ENCODE data around the gene GLDN. TPM values are rescaled to one million over a fixed set of nuclear protein-coding genes. Genes with fewer than 3 reads are reported as not detected.

GLDN gene
- total RNA-seq, 4 donors from 2014 or later = 2.2 to 9.9 (median 4.3) TPM

DNA sequence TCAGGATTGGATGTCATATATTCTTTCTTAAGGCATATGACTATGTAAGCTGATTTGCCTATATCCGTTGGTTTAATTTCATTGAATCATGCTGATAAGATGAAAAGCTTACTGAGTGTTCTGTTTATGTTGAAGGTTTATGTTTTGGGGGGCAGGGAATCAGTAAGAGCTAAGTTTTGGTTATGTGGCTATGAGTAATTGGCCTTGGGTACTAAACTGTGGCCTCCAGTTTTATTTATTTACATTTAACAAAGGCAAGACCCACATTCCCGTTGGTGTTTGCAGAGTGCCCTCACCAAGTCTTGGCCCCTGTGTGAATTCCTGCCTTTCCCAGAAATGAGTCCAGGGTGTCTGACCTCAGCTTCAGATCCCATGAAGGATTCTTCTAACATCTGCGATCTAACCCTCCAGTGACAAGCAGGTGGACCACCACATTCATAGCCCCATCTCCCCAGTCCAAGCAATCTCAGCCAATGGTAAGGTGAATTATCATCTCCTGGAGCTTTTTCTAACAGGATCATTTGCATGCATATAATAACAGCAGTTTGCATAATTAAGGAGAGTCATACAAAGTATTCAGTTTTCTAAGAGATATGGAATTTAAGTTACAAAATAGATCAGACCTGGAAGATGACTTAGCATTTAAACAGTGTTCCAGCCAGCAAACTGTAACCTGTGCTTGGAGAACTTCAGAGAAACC, 27.4 kb downstream of the GLDN start:
- Histone ChIP-seq H3K9me3 (no peaks in the 10 kb centered on the region), H3K36me3 (no peaks in the 10 kb centered on the region), H3K4me1 (peaks cover 0 to 46% (median 16%) of the 10 kb centered on the region in 4 donors), H3K4me3 (no peak overlapping the region), H3K27ac (replicated peaks in 1 of 4) (peak overlapping the region in 2 of 4 donors; percentile 5 to 45), H3K27me3 (no peaks in the 10 kb centered on the region)
- no peak for DNase-seq (ENCODE audit: extremely low spot score)
- 64% methylated on average over 3 of the region's 3 CpGs for WGBS
- intact Hi-C loops (cut with DNase I) = no loop called here
- TF ChIP-seq, protein P1, sequence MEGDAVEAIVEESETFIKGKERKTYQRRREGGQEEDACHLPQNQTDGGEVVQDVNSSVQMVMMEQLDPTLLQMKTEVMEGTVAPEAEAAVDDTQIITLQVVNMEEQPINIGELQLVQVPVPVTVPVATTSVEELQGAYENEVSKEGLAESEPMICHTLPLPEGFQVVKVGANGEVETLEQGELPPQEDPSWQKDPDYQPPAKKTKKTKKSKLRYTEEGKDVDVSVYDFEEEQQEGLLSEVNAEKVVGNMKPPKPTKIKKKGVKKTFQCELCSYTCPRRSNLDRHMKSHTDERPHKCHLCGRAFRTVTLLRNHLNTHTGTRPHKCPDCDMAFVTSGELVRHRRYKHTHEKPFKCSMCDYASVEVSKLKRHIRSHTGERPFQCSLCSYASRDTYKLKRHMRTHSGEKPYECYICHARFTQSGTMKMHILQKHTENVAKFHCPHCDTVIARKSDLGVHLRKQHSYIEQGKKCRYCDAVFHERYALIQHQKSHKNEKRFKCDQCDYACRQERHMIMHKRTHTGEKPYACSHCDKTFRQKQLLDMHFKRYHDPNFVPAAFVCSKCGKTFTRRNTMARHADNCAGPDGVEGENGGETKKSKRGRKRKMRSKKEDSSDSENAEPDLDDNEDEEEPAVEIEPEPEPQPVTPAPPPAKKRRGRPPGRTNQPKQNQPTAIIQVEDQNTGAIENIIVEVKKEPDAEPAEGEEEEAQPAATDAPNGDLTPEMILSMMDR (IDR thresholded peaks at IDR 0.05) = no peak
- TF ChIP-seq EP300 (IDR thresholded peaks at IDR 0.05) (no peak), POLR2A (IDR thresholded peaks at IDR 0.05; ENCODE audit: low read depth) (no peak), POLR2AphosphoS5 (IDR thresholded peaks at IDR 0.05) (no peak)

DNA sequence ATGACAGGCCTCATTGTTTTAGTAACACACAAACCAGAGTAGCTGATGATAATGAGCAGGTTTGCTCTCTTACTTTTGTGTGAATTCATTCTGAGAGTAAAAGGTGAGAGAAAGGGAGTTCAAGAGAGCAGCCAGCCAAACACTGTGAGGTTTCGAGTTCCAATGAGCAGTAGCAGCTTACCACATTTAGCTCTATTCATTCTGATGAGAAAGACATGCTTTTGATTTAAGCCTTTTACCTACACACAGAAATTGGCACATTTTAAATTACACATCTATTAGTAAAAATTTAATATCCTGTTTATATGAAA, 28.0 kb downstream of the GLDN start:
- intact Hi-C loops (cut with DNase I) = no loop called here
- no peaks in the 10 kb centered on the region for H3K36me3 ChIP-seq
- H3K27ac ChIP-seq (replicated peaks in 1 of 4) = peak overlapping the region in 2 of 4 donors; percentile 5 to 45
- H3K4me3 ChIP-seq = no peak overlapping the region
- H3K4me1 ChIP-seq = peaks cover 0 to 46% (median 16%) of the 10 kb centered on the region in 4 donors
- no peaks in the 10 kb centered on the region for H3K9me3 ChIP-seq
- WGBS = 80% methylated on average over 1 of the region's 1 CpG
- no peaks in the 10 kb centered on the region for H3K27me3 ChIP-seq
- DNase-seq (ENCODE audit: extremely low spot score) = no peak
- TF ChIP-seq POLR2A (IDR thresholded peaks at IDR 0.05; ENCODE audit: low read depth) (no peak), EP300 (IDR thresholded peaks at IDR 0.05) (no peak), POLR2AphosphoS5 (IDR thresholded peaks at IDR 0.05) (no peak)
- TF ChIP-seq, protein P1 (IDR thresholded peaks at IDR 0.05) = no peak

DNA sequence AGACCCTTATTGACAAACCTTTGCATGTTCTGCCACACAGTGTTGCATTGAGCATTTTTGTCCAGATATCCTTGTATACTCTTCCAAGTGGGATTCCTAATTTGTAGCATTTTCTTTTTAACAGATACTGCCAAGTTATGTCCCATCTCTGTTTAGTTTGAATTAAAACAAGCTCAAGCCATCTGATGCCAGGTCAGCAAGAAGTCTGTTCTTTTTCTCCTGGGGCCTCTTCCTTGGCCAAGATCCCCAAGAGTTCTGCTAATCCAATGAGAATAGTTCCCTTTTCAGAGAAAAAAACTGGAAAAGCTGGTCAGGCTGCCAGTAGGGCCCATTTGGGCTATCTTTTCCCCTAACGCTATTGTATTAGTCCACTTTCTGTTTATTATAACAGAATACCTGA, 29.8 kb downstream of the GLDN start:
- DNase-seq (ENCODE audit: extremely low spot score) = no peak
- whole genome bisulfite sequencing = 76% methylated on average over 1 of the region's 1 CpG
- TF ChIP-seq POLR2AphosphoS5 (IDR thresholded peaks at IDR 0.05) (no peak), EP300 (IDR thresholded peaks at IDR 0.05) (no peak), POLR2A (IDR thresholded peaks at IDR 0.05; ENCODE audit: low read depth) (no peak)
- TF ChIP-seq, protein P1 (IDR thresholded peaks at IDR 0.05) = no peak
- H3K27ac ChIP-seq (replicated peaks in 1 of 4) = no peak overlapping the region
- intact Hi-C loops (cut with DNase I) = no loop called here
- H3K4me3 ChIP-seq = no peak overlapping the region
- H3K9me3 ChIP-seq = no peaks in the 10 kb centered on the region
- peaks cover 0 to 46% (median 16%) of the 10 kb centered on the region in 4 donors for H3K4me1 ChIP-seq
- no peaks in the 10 kb centered on the region for H3K27me3 ChIP-seq
- no peaks in the 10 kb centered on the region for H3K36me3 ChIP-seq

DNA sequence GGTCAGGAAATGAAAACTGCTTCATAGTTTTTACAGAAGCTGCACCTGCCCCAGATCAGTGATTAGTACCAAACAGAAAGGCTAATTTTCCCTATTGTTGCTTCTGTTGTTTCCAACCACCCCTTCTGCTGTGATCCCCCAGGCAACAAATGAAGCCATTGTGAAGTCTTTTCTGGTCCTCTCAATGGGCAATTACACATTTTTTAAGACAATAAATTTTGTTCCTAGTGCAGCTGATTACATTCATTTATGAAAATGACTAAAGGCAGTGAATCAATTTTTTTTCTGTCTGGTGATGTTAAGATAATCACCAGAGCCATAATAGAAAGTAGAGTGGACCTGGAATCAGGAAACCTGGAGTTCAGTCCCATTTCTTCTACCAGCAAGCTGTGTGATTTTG, 32.7 kb downstream of the GLDN start:
- Histone ChIP-seq H3K4me1 (peaks cover 0 to 28% (median 20%) of the 10 kb centered on the region in 4 donors), H3K27ac (replicated peaks in 1 of 4) (no peak overlapping the region), H3K9me3 (no peaks in the 10 kb centered on the region), H3K4me3 (no peak overlapping the region), H3K36me3 (no peaks in the 10 kb centered on the region), H3K27me3 (no peaks in the 10 kb centered on the region)
- no peak for TF ChIP-seq POLR2A (IDR thresholded peaks at IDR 0.05; ENCODE audit: low read depth)
- no peak for TF ChIP-seq EP300 (IDR thresholded peaks at IDR 0.05)
- TF ChIP-seq POLR2AphosphoS5 (IDR thresholded peaks at IDR 0.05) = no peak
- TF ChIP-seq, protein P1 (IDR thresholded peaks at IDR 0.05) = no peak
- DNase-seq (ENCODE audit: extremely low spot score) = no peak
- intact Hi-C loops (cut with DNase I) = no loop called here
